ENCODE results near the gene PORCN. TPM values are rescaled to one million over a fixed set of nuclear protein-coding genes. Genes with fewer than 3 reads are reported as not detected.

Gene PORCN
- total and polyA plus RNA-seq, 9 of the 15 experiments (the other 6 are each of a cell fraction or from before 2014, with no cell fraction given): 0.34 to 5.1 (median 2.8) TPM

DNA sequence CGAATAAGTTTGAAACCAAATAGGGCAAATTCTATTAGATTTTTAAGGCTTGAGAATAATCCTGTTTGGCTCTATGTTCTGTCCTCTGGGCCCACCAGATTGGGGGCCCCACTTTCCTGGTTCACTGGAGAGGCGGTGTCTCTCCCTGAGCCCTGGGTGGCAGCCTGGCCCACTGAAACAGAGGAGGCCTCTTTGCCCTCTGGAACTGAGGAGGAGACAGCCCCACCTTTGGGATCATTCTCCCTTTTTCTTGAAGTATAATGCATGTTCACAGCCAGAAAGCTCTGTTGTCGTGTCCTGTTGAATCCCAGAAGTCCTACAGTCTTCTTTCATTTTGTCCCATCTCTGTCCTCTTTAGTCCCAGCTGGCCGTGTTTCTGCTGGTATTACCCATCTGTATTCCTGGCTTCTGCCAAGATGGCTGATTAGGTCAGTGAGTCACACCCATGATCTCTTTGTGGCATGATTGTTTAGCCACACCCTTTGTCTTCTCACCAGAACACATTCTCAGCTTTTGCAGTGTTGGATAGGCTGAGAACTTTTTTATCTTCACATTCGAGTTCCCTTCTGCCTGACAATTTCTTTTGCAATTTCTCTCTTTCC is 22.7 kb downstream of the PORCN start (continued):
- TF ChIP-seq XRCC3 (IDR thresholded peaks at IDR 0.05) (no peak), MYC (IDR thresholded peaks at IDR 0.05; ENCODE audit: low read depth, low read length) (no peak), MYC (CRISPR knock-in tag; IDR thresholded peaks at IDR 0.05; ENCODE audit: borderline replicate concordance, low read depth) (no peak), NUFIP1 (IDR thresholded peaks at IDR 0.05; ENCODE audit: partially characterized antibody) (peak; percentile 25), NONO (IDR thresholded peaks at IDR 0.05; ENCODE audit: low read depth in 2 of 2, low read length in 1 of 2) (no peak), JUND (IDR thresholded peaks at IDR 0.05; ENCODE audit: borderline replicate concordance, low read depth, low read length) (peak; percentile 87), JUND (tag; IDR thresholded peaks at IDR 0.05; ENCODE audit: borderline replicate concordance, low read depth, low read length) (peak; percentile 78; the same call in 2 of the 3 replicates), SMARCA4 (IDR thresholded peaks at IDR 0.05) (peak; percentile 69), NR3C1 (CRISPR knock-in tag; IDR thresholded peaks at IDR 0.05) (no peak), NFYB (IDR thresholded peaks at IDR 0.05; ENCODE audit: extremely low read depth, insufficient read length) (no peak), POLR2AphosphoS2 (IDR thresholded peaks at IDR 0.05; ENCODE audit: low read length) (no peak), CHD4 (IDR thresholded peaks at IDR 0.05; ENCODE audit: insufficient read depth, insufficient replicate concordance, low read depth, low read length, poor library complexity, severe bottlenecking) (no peak), KDM5B (IDR thresholded peaks at IDR 0.05; ENCODE audit: insufficient replicate concordance, low read depth, low read length) (no peak), TFE3 (CRISPR knock-in tag; IDR thresholded peaks at IDR 0.05) (no peak), MED1 (CRISPR knock-in tag; IDR thresholded peaks at IDR 0.05; ENCODE audit: borderline replicate concordance) (no peak), DPF2 (IDR thresholded peaks at IDR 0.05) (peak; percentile 73), GTF2A2 (tag; IDR thresholded peaks at IDR 0.05) (no peak), ZNF347 (CRISPR knock-in tag; IDR thresholded peaks at IDR 0.05; ENCODE audit: low read depth) (no peak), CREB1 (IDR thresholded peaks at IDR 0.05) (no peak), CREB1 (CRISPR knock-in tag; IDR thresholded peaks at IDR 0.05) (no peak)
- TF ChIP-seq, protein P1, sequence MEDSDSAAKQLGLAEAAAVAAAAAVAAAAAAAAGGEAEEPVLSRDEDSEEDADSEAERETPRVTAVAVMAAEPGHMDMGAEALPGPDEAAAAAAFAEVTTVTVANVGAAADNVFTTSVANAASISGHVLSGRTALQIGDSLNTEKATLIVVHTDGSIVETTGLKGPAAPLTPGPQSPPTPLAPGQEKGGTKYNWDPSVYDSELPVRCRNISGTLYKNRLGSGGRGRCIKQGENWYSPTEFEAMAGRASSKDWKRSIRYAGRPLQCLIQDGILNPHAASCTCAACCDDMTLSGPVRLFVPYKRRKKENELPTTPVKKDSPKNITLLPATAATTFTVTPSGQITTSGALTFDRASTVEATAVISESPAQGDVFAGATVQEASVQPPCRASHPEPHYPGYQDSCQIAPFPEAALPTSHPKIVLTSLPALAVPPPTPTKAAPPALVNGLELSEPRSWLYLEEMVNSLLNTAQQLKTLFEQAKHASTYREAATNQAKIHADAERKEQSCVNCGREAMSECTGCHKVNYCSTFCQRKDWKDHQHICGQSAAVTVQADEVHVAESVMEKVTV (CRISPR knock-in tag; IDR thresholded peaks at IDR 0.05): no peak
- TF ChIP-seq, protein P2, sequence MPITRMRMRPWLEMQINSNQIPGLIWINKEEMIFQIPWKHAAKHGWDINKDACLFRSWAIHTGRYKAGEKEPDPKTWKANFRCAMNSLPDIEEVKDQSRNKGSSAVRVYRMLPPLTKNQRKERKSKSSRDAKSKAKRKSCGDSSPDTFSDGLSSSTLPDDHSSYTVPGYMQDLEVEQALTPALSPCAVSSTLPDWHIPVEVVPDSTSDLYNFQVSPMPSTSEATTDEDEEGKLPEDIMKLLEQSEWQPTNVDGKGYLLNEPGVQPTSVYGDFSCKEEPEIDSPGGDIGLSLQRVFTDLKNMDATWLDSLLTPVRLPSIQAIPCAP (CRISPR knock-in tag; IDR thresholded peaks at IDR 0.05; ENCODE audit: borderline replicate concordance): no peak
